KMS-11 (cell line): ENCODE results near the gene PTK6.
"Not testable (repeated sequence)": the region's sequence is repeated elsewhere in the genome, so short reads cannot be mapped to it uniquely, and the experiment has no call there.

ENCODE experiments used
- H2AFZ ChIP-seq: fragments of 200-600 bp; sonication (generic); 2 replicates; pipeline ENCODE4 v1.6.1; 2016; ENCODE audit warnings: antibody characterized with exemption, mixed run types, low read depth
- H3K27ac ChIP-seq: fragments of 200-600 bp; sonication (generic); 2 replicates; pipeline ENCODE4 v1.6.1; 2016; ENCODE audit warnings: mild to moderate bottlenecking, mixed run types
- H3K27me3 ChIP-seq: fragments of 200-600 bp; sonication (generic); 2 replicates; pipeline ENCODE4 v1.6.1; 2017; ENCODE audit warnings: mild to moderate bottlenecking, low read depth, mixed run types, moderate library complexity; ENCODE audit not compliant: insufficient read depth
- H3K36me3 ChIP-seq: fragments of 200-600 bp; sonication (generic); 2 replicates; pipeline ENCODE4 v1.6.1; 2017; ENCODE audit warnings: mild to moderate bottlenecking, mixed run types; ENCODE audit not compliant: insufficient read depth
- H3K4me1 ChIP-seq: fragments of 200-600 bp; sonication (generic); 2 replicates; pipeline ENCODE4 v1.6.1; 2016; ENCODE audit warnings: mild to moderate bottlenecking, low read depth, mixed run types; ENCODE audit not compliant: poor library complexity, severe bottlenecking
- H3K4me2 ChIP-seq: fragments of 200-600 bp; sonication (generic); 2 replicates; pipeline ENCODE4 v1.7.0; 2016; ENCODE audit warnings: mild to moderate bottlenecking, mixed run types
- H3K4me3 ChIP-seq: fragments of 200-600 bp; sonication (generic); IDR thresholded peaks from 2 replicates; pipeline ENCODE4 v1.6.1; 2017; ENCODE audit warnings: low read depth, low read length, mixed read lengths; ENCODE audit not compliant: insufficient read depth
- H3K79me2 ChIP-seq: fragments of 200-600 bp; sonication (generic); 2 replicates; pipeline ENCODE4 v1.6.1; 2016; ENCODE audit warnings: low read depth, mixed run types; ENCODE audit not compliant: insufficient read depth
- H3K9ac ChIP-seq: fragments of 200-600 bp; sonication (generic); 2 replicates; pipeline ENCODE4 v1.6.1; 2016; ENCODE audit warnings: mild to moderate bottlenecking, mixed run types
- H4K20me1 ChIP-seq: fragments of 200-600 bp; sonication (generic); 2 replicates; pipeline ENCODE4 v1.6.1; 2016; ENCODE audit warnings: mild to moderate bottlenecking, mixed run types; ENCODE audit not compliant: insufficient read depth
- CTCF ChIP-seq: fragments of 200-600 bp; sonication (generic); conservative IDR thresholded peaks from 2 replicates; pipeline ENCODE4 v1.6.1; 2017; ENCODE audit warnings: low read depth, mild to moderate bottlenecking, antibody characterized with exemption, low read length, moderate library complexity, mixed read lengths

Gene PTK6

DNA sequence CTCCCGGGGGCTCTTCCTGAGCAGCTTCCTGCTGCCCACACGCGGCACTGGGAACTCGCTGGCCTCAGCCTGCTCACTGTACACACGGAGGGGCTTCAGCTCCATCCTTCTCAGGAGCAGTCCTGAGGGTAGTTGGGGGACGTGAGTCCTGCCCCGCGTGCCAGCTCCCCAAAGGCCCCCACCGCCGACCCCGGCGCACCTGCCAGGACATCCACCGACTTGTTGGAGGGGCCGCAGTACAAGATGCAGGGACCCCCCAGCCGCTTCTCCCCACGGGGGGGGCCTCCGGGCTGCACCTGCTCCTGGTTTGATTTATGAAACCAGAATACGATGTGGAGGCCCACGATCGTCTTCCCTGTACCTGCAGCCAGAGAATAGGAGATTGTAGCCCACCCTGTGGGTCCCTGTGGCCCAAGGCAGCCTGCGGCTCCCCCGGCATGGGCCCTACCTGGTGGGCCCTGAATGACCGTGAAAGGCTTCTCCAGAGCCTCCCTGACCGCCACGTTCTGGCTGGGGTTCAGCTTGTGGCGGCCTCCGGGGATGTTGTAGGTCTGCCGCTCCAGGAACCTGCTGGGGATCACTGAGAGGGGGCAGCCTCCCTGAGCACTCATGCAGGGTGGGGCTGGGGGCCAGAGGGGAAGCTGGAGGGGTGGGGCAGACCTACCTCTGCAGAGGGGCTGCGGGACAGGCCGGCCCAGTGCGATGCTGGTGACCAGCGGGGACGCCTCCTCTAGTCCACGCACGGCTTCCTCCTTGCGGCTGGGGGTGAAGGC, 24.6 kb upstream of the PTK6 start:
- Histone ChIP-seq H3K4me1 (no peaks in the 10 kb centered on the region), H4K20me1 (no peaks in the 10 kb centered on the region), H3K27ac (no peak overlapping the region), H3K36me3 (no peaks in the 10 kb centered on the region), H3K4me2 (no peak overlapping the region), H3K79me2 (no peaks in the 10 kb centered on the region), H3K9ac (no peak overlapping the region), H3K4me3 (no peak overlapping the region), H2AFZ (no peak overlapping the region), H3K27me3 (peaks cover 7% of the 10 kb centered on the region; the same call in 1 of the 2 replicates)
- no peak for TF ChIP-seq CTCF

DNA sequence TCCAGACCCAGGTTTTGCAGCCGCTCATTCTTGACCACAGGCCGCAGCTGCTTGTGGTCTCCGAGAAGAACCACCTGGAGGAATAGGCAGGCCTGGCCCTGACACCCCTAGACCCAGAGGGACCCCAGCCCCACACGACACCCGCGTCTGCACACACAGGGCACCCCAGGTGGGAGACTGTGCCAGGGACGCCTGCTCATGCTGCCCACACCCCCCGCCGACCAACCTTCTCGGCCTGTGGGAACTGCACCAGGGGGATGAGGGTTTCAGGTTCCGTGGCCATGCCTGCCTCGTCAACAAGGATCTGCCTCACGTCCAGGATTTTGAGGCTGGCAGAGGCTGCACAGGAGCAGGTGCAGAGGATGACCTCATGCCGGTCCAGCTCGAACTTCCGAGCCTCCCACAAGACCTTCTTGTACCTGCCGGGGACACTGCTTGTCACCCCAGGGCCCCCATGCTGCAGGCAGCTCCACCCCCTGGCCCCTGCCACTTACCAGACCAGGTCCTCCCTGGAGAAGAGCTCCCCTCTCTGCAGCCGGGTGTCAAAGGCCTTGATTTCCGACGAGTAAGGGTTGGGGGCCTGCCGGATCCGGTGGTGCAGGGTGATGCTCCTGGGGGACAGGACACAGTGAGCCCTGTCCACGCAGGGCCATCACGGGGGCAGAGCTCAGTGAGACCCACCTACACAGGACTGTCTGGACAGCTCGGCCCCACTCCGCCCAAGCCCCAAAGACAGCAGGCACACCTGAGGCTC, 23.9 kb upstream of the PTK6 start:
- no peak overlapping the region for H3K27ac ChIP-seq
- no peak overlapping the region for H2AFZ ChIP-seq
- H3K36me3 ChIP-seq: no peaks in the 10 kb centered on the region
- no peaks in the 10 kb centered on the region for H3K4me1 ChIP-seq
- no peaks in the 10 kb centered on the region for H3K79me2 ChIP-seq
- H3K4me2 ChIP-seq: no peak overlapping the region
- peaks cover 13% of the 10 kb centered on the region; the same call in 1 of the 2 replicates for H3K27me3 ChIP-seq
- H4K20me1 ChIP-seq: no peaks in the 10 kb centered on the region
- no peak for TF ChIP-seq CTCF
- no peak overlapping the region for H3K9ac ChIP-seq
- no peak overlapping the region for H3K4me3 ChIP-seq

DNA sequence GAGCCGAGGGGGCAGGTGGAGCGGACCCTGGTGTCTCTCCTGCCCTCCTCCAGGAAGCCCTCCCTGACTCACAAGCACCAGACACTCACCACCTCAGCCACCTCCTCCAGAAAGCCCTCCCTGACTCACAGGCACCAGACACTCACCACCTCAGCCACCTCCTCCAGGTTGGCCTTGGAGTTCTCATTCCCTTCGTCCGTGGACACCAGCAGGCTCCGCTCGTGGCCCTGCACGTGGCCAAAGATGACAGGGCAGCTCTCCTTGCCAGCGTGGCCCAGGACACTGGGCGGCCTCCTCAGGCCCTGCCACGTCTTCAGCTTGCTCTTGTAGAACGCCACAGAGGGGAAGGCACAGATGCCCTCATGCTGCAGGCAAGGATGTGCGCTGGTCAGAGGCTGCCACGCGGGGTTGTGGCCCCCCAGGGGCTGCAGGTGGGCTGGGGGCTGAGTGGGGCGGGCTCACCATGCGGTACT, 23.2 kb upstream of the PTK6 start:
- no peak overlapping the region for H3K27ac ChIP-seq
- no peak overlapping the region for H3K4me3 ChIP-seq
- no peaks in the 10 kb centered on the region for H3K36me3 ChIP-seq
- H4K20me1 ChIP-seq: no peaks in the 10 kb centered on the region
- no peak overlapping the region for H2AFZ ChIP-seq
- H3K9ac ChIP-seq: no peak overlapping the region
- no peaks in the 10 kb centered on the region for H3K4me1 ChIP-seq
- no peak for TF ChIP-seq CTCF
- H3K4me2 ChIP-seq: no peak overlapping the region
- peaks cover 19% of the 10 kb centered on the region for H3K27me3 ChIP-seq
- no peaks in the 10 kb centered on the region for H3K79me2 ChIP-seq

DNA sequence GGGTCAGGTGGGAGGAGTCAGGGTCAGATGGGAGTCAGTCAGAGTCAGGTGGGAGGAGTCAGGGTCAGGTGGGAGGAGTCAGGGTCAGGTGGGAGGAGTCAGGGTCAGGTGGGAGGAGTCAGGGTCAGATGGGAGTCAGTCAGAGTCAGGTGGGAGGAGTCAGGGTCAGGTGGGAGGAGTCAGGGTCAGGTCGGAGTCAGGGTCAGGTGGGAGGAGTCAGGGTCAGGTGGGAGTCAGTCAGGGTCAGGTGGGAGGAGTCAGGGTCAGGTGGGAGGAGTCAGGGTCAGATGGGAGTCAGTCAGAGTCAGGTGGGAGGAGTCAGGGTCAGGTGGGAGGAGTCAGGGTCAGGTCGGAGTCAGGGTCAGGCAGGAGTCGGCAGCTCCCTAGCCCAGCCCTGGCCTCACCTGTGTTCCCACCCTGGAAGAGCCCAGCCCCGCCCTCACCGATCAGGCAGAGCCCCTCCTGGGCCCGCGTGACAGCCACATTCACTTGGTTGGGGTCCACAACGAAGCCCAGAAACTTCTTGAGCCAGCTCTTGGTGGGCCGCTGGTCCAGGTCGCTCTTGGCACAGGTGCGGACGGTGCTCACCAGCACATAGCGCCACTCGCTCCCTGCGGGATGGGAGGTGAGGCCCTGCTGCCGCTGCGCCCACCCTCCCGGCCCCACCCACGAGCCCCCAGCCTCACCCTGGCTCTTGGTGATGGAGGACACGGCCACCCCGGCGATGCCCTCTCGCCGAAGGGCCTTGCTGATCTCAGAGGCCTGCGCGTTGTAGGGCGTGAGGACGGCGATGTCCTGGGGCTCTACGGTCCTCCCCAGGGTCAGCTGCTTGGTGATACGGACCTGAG, 22.5 kb upstream of the PTK6 start:
- not testable (repeated sequence) for H3K36me3 ChIP-seq, H4K20me1 ChIP-seq
- peaks cover 25% of the 10 kb centered on the region for H3K27me3 ChIP-seq

More for the DNA sequence above, 22.5 kb upstream of the PTK6 start:
- H3K4me1 ChIP-seq, H3K4me3 ChIP-seq, H3K79me2 ChIP-seq, H3K9ac ChIP-seq, H3K4me2 ChIP-seq, H3K27ac ChIP-seq, H2AFZ ChIP-seq: not testable (repeated sequence)
